Body of pancreas (tissue), 4 donors: Measurements from ENCODE around the gene QRFP. TPM values are rescaled to one million over a fixed set of nuclear protein-coding genes. Genes with fewer than 3 reads are reported as not detected.

ENCODE experiments used
- ATAC-seq: fragments of 150-250 bp; one replicate; pipeline ENCODE4 v1.9.1; 2016
- DNase-seq, 4 donors: peaks; one replicate each; pipeline ENCODE4 v3.0.0-alpha.2; 2019
- H3K27ac ChIP-seq, 4 donors: fragments of 200-600 bp; sonication (generic); 1 replicate in 3 of 4; 2 replicates in 1 of 4; pipeline versions ENCODE4 v1.5.1 to v1.6.1; 2016 to 2019; ENCODE audit warnings: mild to moderate bottlenecking in 1 of 4, mixed read lengths in 1 of 4, moderate library complexity in 1 of 4
- H3K27me3 ChIP-seq, 2 donors: fragments of 200-600 bp; sonication (generic); one replicate each; pipeline ENCODE4 v1.6.0; 2016; ENCODE audit warnings: mild to moderate bottlenecking in 1 of 2
- H3K36me3 ChIP-seq, 2 donors: fragments of 200-600 bp; sonication (generic); replicated peaks in 1 of 2; 2 replicates each; pipeline ENCODE4 v1.5.1; 2016; ENCODE audit warnings: low read depth in 2 of 2; ENCODE audit not compliant: insufficient read depth in 1 of 2
- H3K4me1 ChIP-seq: fragments of 200-600 bp; sonication (generic); one replicate; pipeline ENCODE4 v1.6.0; 2016
- H3K4me3 ChIP-seq, 2 donors: fragments of 200-600 bp; sonication (generic); 1 replicate in 1 of 2; 2 replicates in 1 of 2; pipeline ENCODE4 v1.5.1; 2016 to 2019
- H3K9me3 ChIP-seq, 3 donors: fragments of 200-600 bp; sonication (generic); 1 replicate in 2 of 3; 2 replicates in 1 of 3; pipeline ENCODE4 v1.5.1; 2016
- POLR2A ChIP-seq, 3 donors: fragments of 450-650 bp; IDR thresholded peaks; one replicate each; pipeline ENCODE4 v1.6.1; 2016; ENCODE audit warnings: antibody characterized with exemption in 3 of 3, mild to moderate bottlenecking in 2 of 3
- WGBS, 2 donors: methylation state at CpG; one replicate each; pipeline ENCODE4 v1.1.5; 2017; 5-methylcytosine and 5-hydroxymethylcytosine counted together
- intact Hi-C: fragments of 100-400 bp; cut with DNase I; formaldehyde crosslinking; loops from one replicate; pipeline ENCODE4 v1.15.1; 2023
- total RNA-seq, 2 donors: library from RNA; depleted of rRNA; stranded (reverse); fragments of >200 nt; gene quantifications; one replicate each; pipeline ENCODE4 v1.1.0, GENCODE V29; 2016
- TF ChIP-seq, protein P1 (sequence below), 7 experiments: fragments of 450-650 bp in 4 of 7; fragments of 200-600 bp in 3 of 7; sonication (generic) in 3 of 7; IDR thresholded peaks; one replicate each; pipeline ENCODE4 v1.5.1; 2016 to 2019; ENCODE audit warnings: antibody characterized with exemption in 7 of 7

QRFP gene
- total RNA-seq, 2 donors from 2014 or later = not detected

DNA sequence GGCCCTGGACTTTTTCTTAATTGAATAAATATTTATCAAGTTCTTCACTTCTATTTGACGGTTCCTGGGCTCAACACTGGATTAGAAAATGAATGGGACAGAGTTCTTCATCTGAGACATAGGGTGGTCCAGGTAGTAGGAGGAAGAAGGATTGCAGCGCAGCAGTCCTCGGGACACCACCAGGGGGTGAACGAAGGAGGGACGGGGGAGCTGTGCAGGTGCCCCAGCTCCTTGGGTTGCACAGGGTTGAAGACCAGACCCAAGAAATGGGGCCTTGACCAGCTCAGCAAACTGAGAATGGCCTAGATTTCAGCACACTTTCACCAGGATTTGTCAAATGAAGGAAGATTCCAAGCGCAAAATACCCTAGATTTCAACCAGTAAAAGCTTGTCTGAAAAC, 32.1 kb downstream of the QRFP start:
- Histone ChIP-seq H3K9me3 (no peaks in the 10 kb centered on the region), H3K4me3 (no peak overlapping the region), H3K36me3 (no peaks in the 10 kb centered on the region), H3K4me1 (peaks cover 9% of the 10 kb centered on the region), H3K27me3 (no peaks in the 10 kb centered on the region), H3K27ac (no peak overlapping the region)
- intact Hi-C loops = loop anchor here (5.0 kb wide), 1 partner anchor 97 kb away; no protein-coding TSS in a partner anchor
- 82 to 83% methylated on average over 6 of the region's 6 CpGs for WGBS, 2 donors
- ATAC-seq (no peak), DNase-seq (no peak)
- no peak for TF ChIP-seq POLR2A (IDR thresholded peaks at IDR 0.05)
- TF ChIP-seq, protein P1, sequence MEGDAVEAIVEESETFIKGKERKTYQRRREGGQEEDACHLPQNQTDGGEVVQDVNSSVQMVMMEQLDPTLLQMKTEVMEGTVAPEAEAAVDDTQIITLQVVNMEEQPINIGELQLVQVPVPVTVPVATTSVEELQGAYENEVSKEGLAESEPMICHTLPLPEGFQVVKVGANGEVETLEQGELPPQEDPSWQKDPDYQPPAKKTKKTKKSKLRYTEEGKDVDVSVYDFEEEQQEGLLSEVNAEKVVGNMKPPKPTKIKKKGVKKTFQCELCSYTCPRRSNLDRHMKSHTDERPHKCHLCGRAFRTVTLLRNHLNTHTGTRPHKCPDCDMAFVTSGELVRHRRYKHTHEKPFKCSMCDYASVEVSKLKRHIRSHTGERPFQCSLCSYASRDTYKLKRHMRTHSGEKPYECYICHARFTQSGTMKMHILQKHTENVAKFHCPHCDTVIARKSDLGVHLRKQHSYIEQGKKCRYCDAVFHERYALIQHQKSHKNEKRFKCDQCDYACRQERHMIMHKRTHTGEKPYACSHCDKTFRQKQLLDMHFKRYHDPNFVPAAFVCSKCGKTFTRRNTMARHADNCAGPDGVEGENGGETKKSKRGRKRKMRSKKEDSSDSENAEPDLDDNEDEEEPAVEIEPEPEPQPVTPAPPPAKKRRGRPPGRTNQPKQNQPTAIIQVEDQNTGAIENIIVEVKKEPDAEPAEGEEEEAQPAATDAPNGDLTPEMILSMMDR (IDR thresholded peaks at IDR 0.05) = no peak

DNA sequence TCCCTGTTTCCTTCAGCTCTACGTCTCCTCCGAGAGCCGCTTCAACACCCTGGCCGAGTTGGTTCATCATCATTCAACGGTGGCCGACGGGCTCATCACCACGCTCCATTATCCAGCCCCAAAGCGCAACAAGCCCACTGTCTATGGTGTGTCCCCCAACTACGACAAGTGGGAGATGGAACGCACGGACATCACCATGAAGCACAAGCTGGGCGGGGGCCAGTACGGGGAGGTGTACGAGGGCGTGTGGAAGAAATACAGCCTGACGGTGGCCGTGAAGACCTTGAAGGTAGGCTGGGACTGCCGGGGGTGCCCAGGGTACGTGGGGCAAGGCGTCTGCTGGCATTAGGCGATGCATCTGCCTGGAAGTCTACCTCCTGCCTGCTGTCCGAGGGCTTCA, 33.9 kb downstream of the QRFP start:
- intact Hi-C loops = loop anchor here (5.0 kb wide), 1 partner anchor 95 kb away; no protein-coding TSS in a partner anchor
- DNase-seq (no peak), ATAC-seq (no peak)
- WGBS, 2 donors = 89 to 91% methylated on average over 23 of the region's 23 CpGs
- H3K4me1 ChIP-seq = no peaks in the 10 kb centered on the region
- H3K4me3 ChIP-seq = no peak overlapping the region
- H3K27ac ChIP-seq = no peak overlapping the region
- H3K9me3 ChIP-seq = no peaks in the 10 kb centered on the region
- H3K27me3 ChIP-seq = no peaks in the 10 kb centered on the region
- no peaks in the 10 kb centered on the region for H3K36me3 ChIP-seq
- TF ChIP-seq POLR2A (IDR thresholded peaks at IDR 0.05) = no peak
- TF ChIP-seq, protein P1 (IDR thresholded peaks at IDR 0.05) = no peak

DNA sequence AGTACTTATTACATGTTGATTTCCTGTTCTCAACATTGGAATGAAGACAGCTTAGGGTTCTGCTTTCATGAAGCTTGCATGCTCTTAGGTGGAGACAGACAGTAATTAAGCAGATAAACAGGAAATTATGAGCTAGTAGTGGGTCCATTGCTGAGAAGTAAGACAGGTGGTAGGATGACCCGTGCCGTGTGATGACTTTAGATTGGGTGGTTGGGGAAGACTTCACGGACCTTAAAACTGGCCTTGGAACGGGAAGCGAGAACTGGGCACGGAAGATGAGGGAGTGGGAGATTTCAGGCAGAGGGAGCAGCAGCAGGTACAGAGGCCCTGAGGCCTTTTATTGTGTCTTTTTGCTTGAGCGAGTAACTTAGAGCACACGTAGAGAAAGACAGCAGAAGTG, 34.4 kb downstream of the QRFP start:
- no peak for ATAC-seq
- no peak overlapping the region for H3K27ac ChIP-seq
- no peak for DNase-seq
- H3K27me3 ChIP-seq = no peaks in the 10 kb centered on the region
- no peaks in the 10 kb centered on the region for H3K36me3 ChIP-seq
- H3K4me1 ChIP-seq = no peaks in the 10 kb centered on the region
- intact Hi-C loops = loop anchor here (5.0 kb wide), 1 partner anchor 95 kb away; no protein-coding TSS in a partner anchor
- TF ChIP-seq, protein P1 (IDR thresholded peaks at IDR 0.05) = no peak
- TF ChIP-seq POLR2A (IDR thresholded peaks at IDR 0.05) = no peak
- no peak overlapping the region for H3K4me3 ChIP-seq
- WGBS, 2 donors = 74 to 83% methylated on average over 8 of the region's 8 CpGs
- H3K9me3 ChIP-seq = no peaks in the 10 kb centered on the region

DNA sequence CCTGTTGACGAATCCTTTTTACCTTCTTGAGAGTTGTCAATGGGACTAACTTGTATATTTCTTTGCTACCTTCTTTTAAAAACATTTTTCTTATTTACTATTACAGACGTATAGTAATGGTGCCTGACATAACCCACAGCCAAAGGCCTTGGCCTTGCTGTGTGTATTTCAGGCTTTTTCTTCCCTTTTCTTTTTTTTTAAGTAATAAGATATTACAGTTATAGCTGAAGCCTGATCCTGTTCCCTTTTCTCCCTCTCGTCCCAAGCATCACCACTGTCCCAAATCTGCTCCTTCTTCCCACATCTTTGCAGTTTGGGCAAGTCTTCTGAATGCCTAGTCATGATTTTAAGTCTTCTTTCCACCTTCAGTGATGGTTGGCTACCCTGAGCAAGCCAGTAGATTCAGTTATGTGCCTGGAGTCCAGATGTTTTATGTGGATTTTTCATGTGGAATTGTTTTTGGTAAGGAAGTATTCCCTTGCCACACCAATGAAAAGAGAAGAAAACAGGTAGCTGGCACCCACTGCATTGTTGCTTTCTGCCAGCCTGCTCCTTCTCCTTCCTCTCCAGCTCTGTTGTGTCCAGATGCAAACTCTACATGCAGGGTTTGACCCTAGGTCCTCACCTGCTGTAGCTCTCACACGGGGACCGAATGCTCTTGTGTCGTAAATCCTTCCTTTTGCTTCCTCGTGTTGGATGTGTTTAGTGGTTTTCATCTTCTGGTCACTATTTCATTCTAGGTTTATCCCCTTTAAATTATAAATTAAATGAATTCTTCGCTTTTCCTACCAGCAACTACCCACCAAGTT, 35.0 kb downstream of the QRFP start:
- DNase-seq (no peak), ATAC-seq (no peak)
- TF ChIP-seq POLR2A (IDR thresholded peaks at IDR 0.05) = no peak
- TF ChIP-seq, protein P1 (IDR thresholded peaks at IDR 0.05) = no peak
- H3K4me3 ChIP-seq = no peak overlapping the region
- peak overlapping the region in 1 of 4 donors; percentile 26 for H3K27ac ChIP-seq
- H3K36me3 ChIP-seq = no peaks in the 10 kb centered on the region
- H3K4me1 ChIP-seq = no peaks in the 10 kb centered on the region
- H3K27me3 ChIP-seq = no peaks in the 10 kb centered on the region
- intact Hi-C loops = loop anchor here (5.0 kb wide), 1 partner anchor 94 kb away; no protein-coding TSS in a partner anchor
- no peaks in the 10 kb centered on the region for H3K9me3 ChIP-seq
- 73 to 74% methylated on average over 8 of the region's 8 CpGs for WGBS, 2 donors
